Umbilical cord (tissue), 2 donors: ENCODE data around the gene SLC19A1. TPM values are rescaled to one million over a fixed set of nuclear protein-coding genes. Genes with fewer than 3 reads are reported as not detected.
A peak's percentile ranks its signal among the peaks of the same experiment; 100 is the strongest.

Source experiments
- DNase-seq: peaks from one replicate; pipeline ENCODE4 v3.0.0-alpha.2; 2015; ENCODE audit warnings: low spot score
- total RNA-seq: library from RNA; depleted of rRNA; stranded (reverse); fragments of >200 nt; gene quantifications from one replicate; pipeline ENCODE4 v1.2.3, GENCODE V29; 2014; ENCODE audit warnings: low replicate concordance; ENCODE audit not compliant: insufficient read depth

The SLC19A1 gene
- 14.2 TPM for total RNA-seq

DNA sequence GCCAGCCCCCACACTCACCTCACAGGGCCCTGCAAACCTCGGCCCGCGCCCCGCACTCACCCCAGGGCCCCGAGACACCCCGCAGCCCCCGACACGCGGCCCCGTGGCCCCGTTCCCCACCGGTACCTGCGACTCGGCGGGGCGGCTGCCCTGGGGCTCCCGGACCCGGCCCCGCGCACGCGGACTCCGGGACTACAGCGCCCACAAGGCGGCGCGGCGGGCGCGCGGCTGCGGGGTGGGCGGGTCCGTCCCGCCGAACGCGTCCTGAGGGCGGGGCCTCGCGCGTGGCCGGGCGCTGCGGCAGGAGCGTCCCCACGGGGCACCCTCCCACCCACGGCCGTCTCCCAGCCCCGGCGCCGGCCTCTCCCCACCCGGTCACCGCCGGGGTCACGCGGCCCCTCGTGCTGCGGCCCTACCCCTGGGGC, at the start of gene SLC19A1:
SLC19A1 (minus strand) TSS at position 199 of the 425 bp plus-strand sequence. CDS start 4,481 bp downstream, outside the sequence.
- DNase-seq = peak; percentile 55

GRCh38 chr21:45591619-45592207, 49.5 kb upstream of the SLC19A1 start:
- DNase-seq = no peak

DNA sequence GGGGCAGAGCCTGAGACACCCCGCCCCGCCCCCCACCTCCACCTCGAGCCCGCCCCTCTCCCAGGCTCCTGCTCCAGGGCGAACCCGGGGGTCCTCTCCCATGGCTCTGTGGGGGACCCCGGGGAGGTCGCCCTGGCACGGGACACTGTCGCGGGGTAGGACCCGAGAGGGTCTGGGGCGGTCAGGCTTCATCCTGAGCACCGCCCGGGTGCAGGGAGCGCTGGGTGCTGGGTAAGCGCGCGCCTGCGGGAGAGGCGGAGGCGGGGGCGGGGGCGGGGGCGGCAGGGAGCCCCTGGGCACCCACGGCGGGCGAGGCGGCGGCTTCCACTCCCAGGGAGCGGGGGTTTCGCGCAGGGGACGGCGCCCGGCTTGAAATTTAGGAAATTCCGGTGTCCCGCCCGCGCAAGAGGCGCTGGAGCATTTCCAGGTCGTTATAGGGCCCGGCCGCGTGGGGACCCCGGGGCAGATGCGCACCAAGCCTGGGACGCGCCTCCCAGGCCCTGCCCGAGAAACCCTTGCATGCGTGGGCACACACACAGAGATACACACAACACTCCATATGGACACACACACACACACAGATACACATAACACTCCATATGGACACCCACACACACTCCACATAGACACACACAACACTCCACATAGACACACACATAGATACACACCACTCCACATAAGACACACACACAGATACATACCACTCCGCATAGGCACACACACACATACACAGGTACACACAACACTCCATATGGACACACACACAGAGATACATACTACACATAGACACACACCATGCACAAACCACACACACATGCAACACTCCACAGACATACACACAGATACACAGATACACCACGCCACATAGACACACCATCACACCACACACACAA, 48.7 kb upstream of the SLC19A1 start:
- DNase-seq = no peak

DNA sequence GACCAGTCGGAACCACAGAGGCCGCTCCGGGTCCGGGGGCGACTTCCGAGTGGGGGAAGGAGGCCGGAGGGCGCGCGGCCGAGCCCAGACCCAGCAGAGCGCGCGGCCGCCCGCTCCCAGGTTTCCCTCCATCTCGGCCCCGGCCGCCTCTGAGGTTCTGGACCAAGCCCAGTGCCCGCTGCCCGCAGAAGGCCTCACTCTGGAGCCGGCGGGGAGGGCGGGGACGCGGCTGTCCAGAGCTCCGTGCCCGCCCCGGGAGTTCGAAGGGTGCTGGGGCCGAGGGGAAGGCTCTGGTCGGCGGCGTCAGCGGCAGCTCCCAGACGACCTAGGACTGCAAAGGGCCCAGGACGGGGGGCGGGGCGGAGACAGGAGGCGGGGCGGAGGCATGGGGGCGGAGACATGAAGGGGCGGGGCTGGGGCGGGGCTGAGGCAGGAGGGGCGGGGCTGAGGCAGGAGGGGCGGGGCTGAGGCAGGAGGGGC, 48.0 kb upstream of the SLC19A1 start:
- peak; percentile 12 for DNase-seq

GRCh38 chr21:45589686-45590245, 47.5 kb upstream of the SLC19A1 start:
- DNase-seq = no peak

DNA sequence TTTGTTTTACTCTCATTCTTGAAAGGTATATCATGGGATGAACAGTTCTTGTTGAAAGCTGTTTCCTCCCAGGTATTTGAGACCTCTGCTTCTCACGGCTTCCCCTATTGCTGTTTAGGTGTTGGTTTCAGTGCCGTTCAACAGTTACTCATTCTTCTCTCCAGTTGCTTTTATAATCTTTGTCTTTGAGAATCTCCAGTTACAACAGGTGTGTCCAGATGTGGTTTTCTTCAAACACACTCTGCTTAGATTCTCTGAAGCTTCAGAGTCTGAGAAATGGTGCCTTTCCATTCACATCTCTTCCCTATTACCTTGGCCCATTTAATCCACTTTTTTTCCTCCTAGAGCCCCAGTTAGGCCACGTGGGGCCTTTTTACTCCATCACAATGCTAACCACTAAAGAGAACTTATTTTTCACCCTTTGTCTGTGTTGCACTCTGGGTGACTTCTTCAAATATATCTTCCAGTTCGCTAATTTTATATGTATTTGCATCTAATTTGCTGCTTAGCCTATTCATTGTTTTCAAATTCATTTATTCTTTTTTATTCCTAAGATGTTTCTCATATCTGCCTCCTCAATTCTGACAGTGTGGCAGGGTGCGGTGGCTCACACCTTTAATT, 46.7 kb upstream of the SLC19A1 start:
- DNase-seq = no peak

DNA sequence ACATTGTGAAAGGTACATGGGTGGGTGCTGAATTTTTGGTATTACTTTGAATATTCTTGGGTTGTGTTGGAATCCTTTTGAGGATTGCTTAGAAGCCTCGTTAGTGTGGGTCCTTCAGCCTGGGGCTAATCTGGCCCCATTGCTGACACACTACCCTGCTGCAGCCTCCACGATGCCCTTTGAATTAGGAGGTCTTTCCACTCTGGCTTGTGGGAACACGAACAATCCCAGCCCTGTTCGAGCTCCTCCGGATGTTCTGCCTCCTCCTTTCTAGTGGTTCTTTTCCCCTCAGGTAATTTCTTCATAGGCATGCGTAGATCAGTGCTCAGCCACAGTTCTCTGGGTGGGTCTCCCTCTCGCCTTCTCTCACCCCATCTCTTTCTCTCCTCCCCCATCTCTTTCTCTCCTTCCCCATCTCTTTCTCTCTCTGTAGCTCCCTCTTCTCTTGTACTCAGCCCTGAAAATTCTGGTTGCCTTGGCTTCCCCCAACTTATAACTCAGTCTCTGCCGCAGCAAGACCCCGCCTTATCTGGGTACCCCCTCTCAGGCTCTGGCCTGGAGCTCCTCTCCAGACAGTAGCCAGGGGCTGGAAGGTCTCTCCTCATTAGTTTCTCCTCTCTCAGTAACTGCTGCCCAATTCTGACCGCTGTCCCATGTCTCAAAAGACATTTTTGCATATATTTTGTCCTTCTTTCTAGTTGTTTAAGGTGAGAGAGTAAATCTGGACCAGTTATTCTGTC, 46.0 kb upstream of the SLC19A1 start:
- no peak for DNase-seq

DNA sequence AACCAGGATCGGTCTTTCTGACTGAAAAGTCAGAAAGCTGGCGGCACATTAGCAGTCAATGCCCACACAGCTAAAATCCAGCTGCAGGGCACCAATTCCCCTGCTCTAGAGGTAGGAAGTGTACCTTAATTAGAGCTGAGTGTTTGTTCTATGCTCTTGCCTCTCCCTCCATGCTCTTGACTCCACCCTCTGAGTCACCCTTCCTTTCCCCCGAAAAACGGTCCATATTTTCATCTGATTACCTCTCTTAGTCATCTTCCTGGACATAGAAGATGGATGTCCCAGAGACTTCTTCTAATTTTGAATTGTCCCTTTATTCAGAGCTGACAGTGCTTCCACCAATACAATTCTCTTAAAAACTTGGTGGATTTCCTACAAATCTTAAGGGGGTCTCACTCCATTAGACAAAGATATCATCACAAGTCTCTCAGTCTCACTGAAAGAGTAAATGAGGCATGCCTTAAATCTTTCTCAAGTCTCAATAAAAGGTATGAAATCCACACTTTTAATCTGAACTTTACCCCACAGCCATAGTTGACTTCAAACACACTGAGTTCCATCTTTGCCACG, 44.1 kb upstream of the SLC19A1 start:
- DNase-seq = no peak

DNA sequence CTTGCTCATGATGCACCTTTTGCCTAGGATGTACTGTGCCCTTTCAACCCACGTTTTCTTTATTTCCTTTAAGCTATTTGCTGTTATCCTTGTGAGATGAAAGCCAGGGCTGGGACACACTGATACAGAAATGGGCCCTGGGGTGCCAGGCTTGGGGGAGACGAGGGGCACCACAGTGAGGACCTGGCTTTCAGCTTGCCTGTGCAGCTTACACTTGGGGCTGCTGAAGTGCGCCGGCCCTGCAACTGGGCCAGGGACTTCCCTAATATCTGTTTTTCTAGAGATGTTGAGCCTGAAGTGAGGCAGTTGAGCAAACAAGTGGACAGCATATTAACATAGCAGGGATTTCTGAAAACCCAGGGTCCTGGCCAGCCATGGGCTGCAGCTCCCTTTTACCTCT, 42.5 kb upstream of the SLC19A1 start:
- DNase-seq = no peak

DNA sequence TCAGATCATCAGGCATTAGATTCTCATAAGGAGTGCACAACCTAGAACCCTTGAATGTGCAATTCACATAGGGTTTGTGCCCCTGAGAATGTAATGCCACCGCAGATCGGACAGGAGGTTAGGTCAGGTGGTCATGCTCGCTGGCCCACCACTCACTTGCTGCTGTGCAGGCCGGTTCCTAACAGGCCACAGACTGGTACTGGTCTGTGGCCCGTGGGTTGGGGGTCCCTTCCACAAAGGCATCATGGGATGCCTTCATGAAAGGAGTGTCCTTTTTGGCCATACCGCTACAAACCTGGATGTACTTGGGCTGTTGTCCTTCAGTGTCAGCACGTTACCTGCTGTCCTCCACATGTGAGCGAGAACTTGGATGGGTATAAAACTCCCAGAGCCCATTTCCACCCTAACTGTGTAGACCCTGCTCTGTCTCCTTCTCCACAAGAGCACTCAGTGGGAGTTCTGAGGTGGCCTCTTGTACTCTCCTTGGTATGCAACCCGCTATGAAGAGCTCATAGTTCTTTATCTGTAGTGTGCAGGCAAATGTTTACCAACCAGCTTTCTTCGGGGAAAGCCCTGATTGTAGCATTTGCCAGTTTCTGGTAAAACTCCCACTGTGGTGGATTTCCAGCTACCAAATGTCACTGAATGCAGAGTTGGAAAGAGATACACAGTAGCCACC, 41.7 kb upstream of the SLC19A1 start:
- DNase-seq = no peak

DNA sequence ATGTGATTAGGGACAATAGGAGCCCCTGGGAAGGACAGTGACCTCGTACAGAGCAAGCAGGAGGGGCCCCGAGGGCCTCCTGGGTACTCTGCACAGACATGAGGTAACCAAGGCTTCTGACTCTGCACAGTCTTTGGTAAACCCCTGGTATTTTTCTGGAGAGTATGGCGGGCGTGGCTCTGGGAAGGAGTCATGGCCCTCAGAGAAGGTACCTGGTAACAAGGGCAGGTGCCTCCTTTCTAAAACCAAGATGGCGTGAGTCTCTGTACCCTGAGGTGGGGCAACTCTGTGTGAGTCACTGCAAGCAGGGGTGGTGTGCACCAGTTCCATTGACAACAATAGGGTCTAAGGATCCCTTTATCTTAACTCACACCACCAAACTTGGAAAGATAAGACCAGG, 39.9 kb upstream of the SLC19A1 start:
- no peak for DNase-seq

DNA sequence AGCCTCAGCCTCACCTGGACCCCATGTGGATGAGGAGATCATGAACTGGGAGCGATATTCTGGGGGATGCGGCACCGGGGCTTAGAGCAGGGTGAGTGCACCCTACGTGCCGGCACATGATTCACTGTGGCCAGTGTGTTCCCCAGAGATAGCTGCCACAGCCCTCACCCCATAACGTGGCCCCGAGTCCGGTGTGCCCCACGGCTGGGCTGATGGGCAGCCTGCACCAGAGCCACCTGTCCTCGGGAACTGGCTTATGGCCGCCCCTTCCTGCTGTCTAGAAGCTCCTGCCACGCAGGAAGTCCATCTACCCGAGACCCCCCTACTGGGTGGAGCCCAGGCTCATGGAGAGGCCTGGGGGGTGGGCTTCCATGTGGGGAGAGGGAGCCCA, 39.1 kb upstream of the SLC19A1 start:
- no peak for DNase-seq

GRCh38 chr21:45580576-45581321, 38.5 kb upstream of the SLC19A1 start:
- no peak for DNase-seq

- no peak for DNase-seq
Observed at GRCh38 chr21:45580181-45580575, 37.9 kb upstream of the SLC19A1 start.

GRCh38 chr21:45579383-45580180, 37.3 kb upstream of the SLC19A1 start:
- DNase-seq = no peak

DNA sequence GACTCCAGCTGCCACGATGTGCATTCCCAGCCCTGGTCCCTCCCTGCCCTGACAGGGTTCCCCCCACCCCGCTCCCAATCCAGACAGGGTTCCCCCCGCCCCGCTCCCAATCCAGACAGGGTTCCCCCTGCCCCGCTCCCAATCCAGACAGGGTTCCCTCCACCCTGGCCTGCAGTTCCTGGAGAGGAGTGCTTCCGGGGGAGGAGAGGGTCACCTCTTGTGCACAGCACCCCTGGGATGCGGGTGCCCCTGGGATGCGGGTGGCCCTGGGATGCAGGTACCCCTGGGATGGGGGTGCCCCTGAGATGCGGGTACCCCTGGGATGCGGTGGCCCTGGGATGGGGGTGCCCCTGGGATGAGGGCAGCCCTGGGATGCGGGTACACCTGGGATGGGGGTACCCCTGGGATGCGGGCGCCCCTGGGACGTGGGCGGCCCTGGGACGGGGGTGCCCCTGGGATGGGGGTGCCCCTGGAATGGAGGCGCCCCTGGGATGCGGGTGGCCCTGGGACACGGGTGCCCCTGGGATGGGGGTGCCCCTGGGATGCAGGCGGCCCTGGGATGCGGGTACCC, 36.7 kb upstream of the SLC19A1 start:
- no peak for DNase-seq

GRCh38 chr21:45578176-45578801, 36.0 kb upstream of the SLC19A1 start:
- DNase-seq = no peak

GRCh38 chr21:45577801-45578175, 35.5 kb upstream of the SLC19A1 start:
- DNase-seq = no peak
